Kidney epithelial cell (primary cell): ENCODE results near the gene RNF166. TPM values are rescaled to one million over a fixed set of nuclear protein-coding genes. Genes with fewer than 3 reads are reported as not detected.
"Not testable (repeated sequence)": the region's sequence is repeated elsewhere in the genome, so short reads cannot be mapped to it uniquely, and the experiment has no call there.

Experiments
- DNase-seq: peaks from one replicate; pipeline ENCODE4 v3.0.0-alpha.2; 2010; ENCODE audit warnings: low read depth
- H3K27me3 ChIP-seq: 2 replicates; pipeline ENCODE4 v1.6.0; 2011; ENCODE audit warnings: low read length; ENCODE audit not compliant: control insufficient read depth, insufficient read depth
- H3K36me3 ChIP-seq: 2 replicates; pipeline ENCODE4 v1.5.1; 2011; ENCODE audit warnings: low read length; ENCODE audit not compliant: control insufficient read depth, insufficient read depth
- H3K4me3 ChIP-seq: 2 replicates; pipeline ENCODE4 v1.5.1; 2011; ENCODE audit warnings: low read depth, mild to moderate bottlenecking, control low read depth, low read length
- total RNA-seq: library from RNA; depleted of rRNA; stranded (reverse); fragments of >200 nt; gene quantifications from 2 replicates; pipeline ENCODE4 v1.2.3, GENCODE V29; 2015
- TF ChIP-seq, protein P1 (sequence below): IDR thresholded peaks from 2 replicates; pipeline ENCODE4 v1.5.1; 2011; ENCODE audit warnings: mild to moderate bottlenecking, moderate library complexity, low read length, control low read depth, inconsistent platforms; ENCODE audit not compliant: insufficient read depth, poor library complexity, severe bottlenecking

Gene RNF166
- total RNA-seq, 1 donor from 2014 or later = 33.0 TPM

- TF ChIP-seq, protein P1, sequence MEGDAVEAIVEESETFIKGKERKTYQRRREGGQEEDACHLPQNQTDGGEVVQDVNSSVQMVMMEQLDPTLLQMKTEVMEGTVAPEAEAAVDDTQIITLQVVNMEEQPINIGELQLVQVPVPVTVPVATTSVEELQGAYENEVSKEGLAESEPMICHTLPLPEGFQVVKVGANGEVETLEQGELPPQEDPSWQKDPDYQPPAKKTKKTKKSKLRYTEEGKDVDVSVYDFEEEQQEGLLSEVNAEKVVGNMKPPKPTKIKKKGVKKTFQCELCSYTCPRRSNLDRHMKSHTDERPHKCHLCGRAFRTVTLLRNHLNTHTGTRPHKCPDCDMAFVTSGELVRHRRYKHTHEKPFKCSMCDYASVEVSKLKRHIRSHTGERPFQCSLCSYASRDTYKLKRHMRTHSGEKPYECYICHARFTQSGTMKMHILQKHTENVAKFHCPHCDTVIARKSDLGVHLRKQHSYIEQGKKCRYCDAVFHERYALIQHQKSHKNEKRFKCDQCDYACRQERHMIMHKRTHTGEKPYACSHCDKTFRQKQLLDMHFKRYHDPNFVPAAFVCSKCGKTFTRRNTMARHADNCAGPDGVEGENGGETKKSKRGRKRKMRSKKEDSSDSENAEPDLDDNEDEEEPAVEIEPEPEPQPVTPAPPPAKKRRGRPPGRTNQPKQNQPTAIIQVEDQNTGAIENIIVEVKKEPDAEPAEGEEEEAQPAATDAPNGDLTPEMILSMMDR = no peak
- Histone ChIP-seq H3K36me3 (no peaks in the 10 kb centered on the region), H3K4me3 (no peak overlapping the region), H3K27me3 (peaks cover 7% of the 10 kb centered on the region)
- DNase-seq = no peak
These were observed 32.4 kb downstream of the RNF166 start for GRCh38 chr16:88673716-88674379.

DNA sequence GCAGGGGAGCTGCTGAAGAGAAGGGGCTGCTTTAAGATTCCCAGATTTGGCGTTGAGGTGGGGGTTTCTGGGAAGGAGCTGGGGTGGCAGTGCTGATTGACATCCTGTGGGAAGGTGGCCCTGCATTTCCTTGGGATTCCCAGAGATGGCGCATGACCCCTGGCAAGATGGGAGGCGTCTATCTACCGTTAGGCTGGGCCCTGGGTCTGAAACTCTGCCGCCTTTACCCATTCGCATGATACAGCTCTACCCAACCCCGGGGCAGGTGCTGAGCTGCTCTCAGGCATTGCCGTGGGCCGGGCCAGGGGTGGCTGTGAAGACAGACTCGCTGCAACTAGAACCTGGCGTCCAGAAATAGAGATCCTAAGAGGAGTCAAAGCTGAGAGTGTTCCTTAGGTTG lies 33.4 kb downstream of the RNF166 start:
- Histone ChIP-seq H3K36me3 (no peaks in the 10 kb centered on the region), H3K27me3 (peaks cover under 1% of the 10 kb centered on the region), H3K4me3 (no peak overlapping the region)
- no peak for DNase-seq
- TF ChIP-seq, protein P1 = peak; percentile 44

DNA sequence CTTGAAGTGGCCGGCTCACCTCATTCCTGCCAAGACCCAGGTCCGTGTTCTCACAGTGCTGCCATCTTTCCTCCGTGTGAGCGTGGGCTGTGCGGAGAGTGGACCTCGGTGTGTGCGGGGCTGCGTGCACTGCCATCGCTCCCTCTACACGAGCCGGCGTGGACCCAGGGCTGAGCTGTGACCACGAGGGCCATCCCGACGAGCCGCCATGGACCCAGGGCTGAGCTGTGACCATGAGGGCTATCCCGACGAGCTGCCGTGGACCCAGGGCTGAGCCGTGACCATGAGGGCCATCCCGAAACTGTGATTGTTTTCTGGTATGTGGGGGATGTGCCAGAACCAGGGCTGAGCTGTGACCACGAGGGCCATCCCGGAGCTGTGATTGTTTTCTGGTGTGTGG lies 34.4 kb downstream of the RNF166 start:
- Histone ChIP-seq H3K4me3 (no peak overlapping the region), H3K27me3 (no peaks in the 10 kb centered on the region)
- TF ChIP-seq, protein P1 = no peak

DNA sequence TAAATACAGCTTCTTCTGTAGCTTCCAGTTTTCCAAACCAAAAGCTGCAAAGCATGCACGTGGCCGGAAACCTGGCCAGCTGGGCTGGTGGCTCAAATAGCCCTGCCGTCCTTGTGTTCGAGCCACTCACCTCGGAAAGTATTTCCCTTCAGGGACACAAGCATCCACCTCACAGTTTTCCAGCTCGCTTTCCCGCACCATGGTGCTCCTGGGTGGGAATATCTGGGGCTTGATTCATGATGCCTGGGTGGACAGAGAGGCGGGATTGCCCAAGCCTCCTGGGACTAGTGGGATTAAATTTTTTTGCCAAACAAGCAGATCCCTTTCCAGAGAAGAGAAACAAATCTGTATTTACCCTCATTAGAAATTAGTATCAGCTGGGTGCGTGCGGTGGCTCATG lies 36.2 kb downstream of the RNF166 start:
- DNase-seq = no peak
- Histone ChIP-seq H3K4me3 (no peak overlapping the region), H3K36me3 (no peaks in the 10 kb centered on the region), H3K27me3 (no peaks in the 10 kb centered on the region)
- TF ChIP-seq, protein P1 = no peak

More for the DNA sequence above, 34.4 kb downstream of the RNF166 start:
- H3K36me3 ChIP-seq = no peaks in the 10 kb centered on the region
- DNase-seq = no peak

GRCh38 chr16:88669493-88669892 lies 36.7 kb downstream of the RNF166 start:
- not testable (repeated sequence) for DNase-seq, H3K27me3 ChIP-seq, H3K4me3 ChIP-seq, H3K36me3 ChIP-seq

DNA sequence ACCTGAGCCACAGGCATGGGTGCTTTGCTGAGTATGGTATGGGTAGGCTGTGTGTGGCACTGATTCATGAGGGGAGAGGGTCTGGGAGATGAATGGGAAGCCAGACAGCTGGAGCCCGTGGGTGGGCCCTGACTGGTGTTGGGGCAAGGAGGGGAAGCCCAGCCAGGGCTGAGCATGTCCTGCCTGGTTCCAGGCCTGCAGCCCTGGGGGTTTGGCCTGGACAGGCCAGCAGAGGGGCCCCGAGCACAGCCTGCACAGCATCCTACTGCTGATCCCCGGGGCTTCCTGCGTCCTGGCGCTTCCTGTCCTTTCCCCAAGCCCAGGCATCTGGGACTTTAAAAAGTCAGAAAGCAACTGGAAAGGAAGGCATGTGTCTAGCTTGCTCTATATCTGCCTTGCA lies 38.7 kb downstream of the RNF166 start:
- Histone ChIP-seq H3K36me3 (no peaks in the 10 kb centered on the region), H3K4me3 (no peak overlapping the region), H3K27me3 (no peaks in the 10 kb centered on the region)
- TF ChIP-seq, protein P1 = no peak
- DNase-seq = no peak
